ENCODE measurements around the gene NDOR1. TPM values are rescaled to one million over a fixed set of nuclear protein-coding genes. Genes with fewer than 3 reads are reported as not detected.
"Not testable (repeated sequence)": the region's sequence is repeated elsewhere in the genome, so short reads cannot be mapped to it uniquely, and the experiment has no call there.

Gene NDOR1
- total RNA-seq, 4 donors from 2014 or later, result 9.4 to 20.1 (median 14.3) TPM

DNA sequence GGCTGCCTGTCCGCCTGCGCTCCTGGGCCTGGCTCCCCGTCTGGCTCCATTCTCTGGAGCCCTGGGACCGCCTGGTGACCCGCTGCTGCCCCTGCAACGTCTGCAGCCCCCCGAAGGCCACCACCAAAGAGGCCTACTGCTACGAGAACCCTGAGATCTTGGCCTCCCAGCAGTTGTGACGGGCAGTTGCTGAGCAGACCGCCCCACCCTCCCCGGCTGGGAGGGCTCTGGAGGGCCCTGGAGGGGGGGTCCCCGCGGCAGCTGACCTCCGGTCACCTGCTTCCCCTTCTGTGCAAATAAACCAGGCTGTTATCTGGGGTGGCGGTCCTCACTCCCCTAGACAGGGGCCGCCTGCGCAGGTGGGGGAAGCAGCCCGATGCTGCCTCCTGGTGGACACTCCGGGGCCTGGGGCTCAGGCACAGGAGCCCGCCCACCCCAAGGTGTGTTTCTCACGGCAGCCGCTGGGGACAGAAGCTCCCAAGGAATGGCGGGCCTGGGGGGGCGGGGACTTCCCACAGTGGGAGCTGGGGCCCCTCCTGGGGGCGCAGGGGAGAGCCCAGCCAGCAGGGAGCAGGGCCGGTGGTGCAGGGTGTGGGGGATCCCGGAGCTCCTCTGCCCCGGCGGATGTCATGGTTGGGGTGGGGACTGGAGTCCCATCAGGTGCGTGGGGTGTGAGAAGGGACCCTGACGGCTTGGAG lies 30.9 kb downstream of the NDOR1 start:
- H3K27ac ChIP-seq, result peak overlapping the region in 2 of 4 donors; percentile 37 to 43
- no peaks in the 10 kb centered on the region for H3K9me3 ChIP-seq
- peak; percentile 68 to 72 for DNase-seq (ENCODE audit: low spot score in 2 of 2)
- H3K36me3 ChIP-seq, result no peaks in the 10 kb centered on the region
- TF ChIP-seq EP300 (IDR thresholded peaks at IDR 0.05) (peak in 1 of 2 donors; percentile 13), CTCF (IDR thresholded peaks at IDR 0.05) (peak; percentile 97 to 99 (median 98)), POLR2A (IDR thresholded peaks at IDR 0.05) (peak in 1 of 2 donors; percentile 18)
- peaks cover 0 to 49% (median 23%) of the 10 kb centered on the region in 4 donors for H3K4me1 ChIP-seq
- WGBS, 2 donors, result 7 to 15% methylated on average over 11 to 23 of the region's 31 CpGs
- H3K4me3 ChIP-seq, result peak overlapping the region in 2 of 4 donors; percentile 15 to 27
- peaks cover 0 to 31% of the 10 kb centered on the region in 2 donors for H3K27me3 ChIP-seq

DNA sequence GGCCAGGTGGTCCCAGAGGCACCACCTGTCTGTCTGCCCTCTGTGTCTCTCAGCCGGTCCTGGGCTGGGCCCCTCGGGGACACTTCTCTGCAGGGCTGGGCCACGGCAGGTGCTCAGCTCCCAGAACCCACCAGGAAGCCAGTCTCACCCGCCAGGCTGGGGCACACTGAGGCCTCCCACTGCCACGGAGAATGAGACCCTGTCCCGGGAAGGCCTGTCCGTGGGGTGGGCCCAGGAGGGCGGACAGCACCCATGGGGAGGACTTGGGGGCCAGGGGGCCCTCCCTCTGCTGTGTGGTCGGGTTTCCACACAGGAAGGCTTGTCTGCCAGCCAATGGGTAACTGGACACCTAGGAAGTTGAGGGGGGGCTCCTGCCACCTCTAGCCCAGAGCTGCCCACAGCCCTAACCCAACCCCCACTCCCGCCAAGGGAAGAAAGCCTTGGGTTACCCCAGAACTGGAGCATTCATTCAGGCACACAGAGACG lies 31.5 kb downstream of the NDOR1 start:
- DNase-seq (ENCODE audit: low spot score in 2 of 2), result no peak
- H3K9me3 ChIP-seq, result no peaks in the 10 kb centered on the region
- peaks cover 0 to 25% of the 10 kb centered on the region in 2 donors for H3K27me3 ChIP-seq
- peak overlapping the region in 2 of 4 donors; percentile 37 to 43 for H3K27ac ChIP-seq
- TF ChIP-seq POLR2A (IDR thresholded peaks at IDR 0.05) (no peak), EP300 (IDR thresholded peaks at IDR 0.05) (no peak), CTCF (IDR thresholded peaks at IDR 0.05) (no peak)
- WGBS, 2 donors, result 32 to 55% methylated on average over 7 to 8 of the region's 11 CpGs
- H3K4me3 ChIP-seq, result no peak overlapping the region
- H3K4me1 ChIP-seq, result peaks cover 0 to 53% (median 27%) of the 10 kb centered on the region in 4 donors
- H3K36me3 ChIP-seq, result no peaks in the 10 kb centered on the region

DNA sequence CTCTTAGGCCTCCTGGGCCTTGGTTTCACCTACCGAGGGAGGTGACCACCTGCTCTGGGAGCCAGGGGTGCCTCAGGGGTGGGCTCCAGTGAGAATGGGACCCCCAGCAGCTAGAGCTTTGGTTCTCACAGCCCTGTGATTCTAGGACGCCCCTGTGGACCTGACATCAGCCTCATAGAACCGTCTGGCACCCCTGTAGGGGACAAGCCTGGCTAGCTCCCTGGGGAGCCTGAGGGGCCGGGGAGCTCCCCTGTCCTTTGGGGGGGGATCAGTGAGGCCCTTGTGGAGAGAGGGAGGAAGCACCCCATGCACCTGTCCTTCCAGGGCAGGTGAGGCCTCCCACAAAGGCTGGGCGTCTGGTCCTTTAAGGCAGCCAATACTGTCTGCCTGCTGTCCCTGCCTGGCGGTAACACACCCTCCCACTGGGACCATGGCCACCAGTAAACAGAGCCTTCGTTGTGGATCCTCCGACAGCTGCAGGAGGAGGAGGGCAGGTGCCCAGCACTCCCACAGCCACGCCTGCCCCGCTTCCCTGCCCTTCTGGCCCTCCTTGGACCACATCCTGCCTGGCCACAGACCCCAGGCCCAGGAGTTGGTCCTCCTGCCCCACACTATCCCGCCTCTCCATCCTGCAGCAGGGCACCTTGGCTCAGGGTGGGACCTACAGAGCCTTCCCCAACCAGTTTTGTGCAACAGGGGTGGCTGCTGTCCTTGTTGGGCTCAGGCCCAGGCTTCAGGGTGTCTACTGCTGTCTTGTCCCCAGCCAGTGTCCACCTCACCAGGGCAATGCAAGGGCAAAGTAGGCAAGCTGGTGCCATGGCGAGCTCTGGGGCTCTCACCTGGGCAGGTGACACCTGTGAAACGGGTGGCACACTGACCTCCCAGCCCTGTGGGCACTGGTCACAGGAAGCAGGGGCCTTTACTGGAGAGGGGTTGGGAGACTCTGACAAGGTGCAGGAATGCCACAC lies 32.5 kb downstream of the NDOR1 start:
- WGBS, 2 donors, result 54 to 68% methylated on average over 9 to 13 of the region's 13 CpGs
- Histone ChIP-seq H3K27me3 (peaks cover 0 to 14% of the 10 kb centered on the region in 2 donors), H3K36me3 (peaks cover 0 to 11% (median 9%) of the 10 kb centered on the region in 3 donors), H3K4me3 (no peak overlapping the region), H3K9me3 (no peaks in the 10 kb centered on the region), H3K27ac (peak overlapping the region in 1 of 4 donors; percentile 43), H3K4me1 (peaks cover 0 to 63% (median 37%) of the 10 kb centered on the region in 4 donors)
- TF ChIP-seq CTCF (IDR thresholded peaks at IDR 0.05), result no peak
- TF ChIP-seq POLR2A (IDR thresholded peaks at IDR 0.05), result no peak
- TF ChIP-seq EP300 (IDR thresholded peaks at IDR 0.05), result no peak
- DNase-seq (ENCODE audit: low spot score in 2 of 2), result no peak

GRCh38 chr9:137239541-137240200 lies 34.2 kb downstream of the NDOR1 start:
- H3K27me3 ChIP-seq; H3K9me3 ChIP-seq; DNase-seq (ENCODE audit: low spot score in 2 of 2): not testable (repeated sequence)
- H3K27ac ChIP-seq, result peak overlapping the region; percentile 56 to 97 (median 92)
- H3K4me1 ChIP-seq, result peaks cover 0 to 80% (median 39%) of the 10 kb centered on the region in 4 donors
- 44 to 46% methylated on average over 26 to 27 of the region's 27 CpGs for WGBS, 2 donors
- H3K4me3 ChIP-seq, result peak overlapping the region; percentile 45 to 90 (median 70)
- H3K36me3 ChIP-seq, result peaks cover 0 to 20% (median 10%) of the 10 kb centered on the region in 3 donors

GRCh38 chr9:137240318-137240840 lies 34.9 kb downstream of the NDOR1 start:
- peaks cover 0 to 20% (median 10%) of the 10 kb centered on the region in 3 donors for H3K36me3 ChIP-seq
- WGBS, 2 donors, result 1 to 2% methylated on average over 13 to 31 of the region's 58 CpGs
- no peaks in the 10 kb centered on the region for H3K27me3 ChIP-seq
- H3K4me1 ChIP-seq, result peaks cover 0 to 80% (median 38%) of the 10 kb centered on the region in 4 donors
- peak in 1 of 2 donors; percentile 27 for TF ChIP-seq EP300 (IDR thresholded peaks at IDR 0.05)
- no peak for TF ChIP-seq CTCF (IDR thresholded peaks at IDR 0.05)
- DNase-seq (ENCODE audit: low spot score in 2 of 2), result peak; percentile 35 to 37
- peak overlapping the region; percentile 56 to 97 (median 92) for H3K27ac ChIP-seq
- H3K4me3 ChIP-seq, result peak overlapping the region; percentile 45 to 90 (median 70)
- no peaks in the 10 kb centered on the region for H3K9me3 ChIP-seq
